K562 (cell line): ENCODE measurements around the gene LYRM1. TPM values are rescaled to one million over a fixed set of nuclear protein-coding genes. Genes with fewer than 3 reads are reported as not detected.

Experiments used
- C11orf30 ChIP-seq: fragments of 450-650 bp; IDR thresholded peaks from 2 replicates; pipeline ENCODE4 v1.6.1; 2016; ENCODE audit warnings: low read depth, mild to moderate bottlenecking
- CBFA2T3 ChIP-seq: fragments of 450-650 bp; IDR thresholded peaks from 2 replicates; pipeline ENCODE4 v1.6.1; 2017
- CBX1 ChIP-seq: sonication (generic); IDR thresholded peaks from 2 replicates; pipeline ENCODE4 v1.6.1; 2016; ENCODE audit warnings: antibody characterized with exemption, low read depth, mild to moderate bottlenecking
- DDX20 ChIP-seq: fragments of 450-650 bp; IDR thresholded peaks from 2 replicates; pipeline ENCODE4 v1.6.1; 2016; ENCODE audit warnings: missing genetic modification characterization, low read depth, mild to moderate bottlenecking, missing compliant biosample characterization, moderate library complexity
- FOXP1 ChIP-seq: sonication (generic); formaldehyde crosslinking; IDR thresholded peaks from 2 replicates; pipeline ENCODE4 v1.8.0; 2022; ENCODE audit warnings: mild to moderate bottlenecking, missing genetic modification reagents
- HNRNPH1 ChIP-seq: fragments of 200-400 bp; formaldehyde crosslinking; optimal IDR thresholded peaks from 2 replicates; pipeline ENCODE3; 2017; ENCODE audit warnings: low read depth, mild to moderate bottlenecking, low read length, moderate library complexity
- HNRNPUL1 ChIP-seq: fragments of 200-400 bp; formaldehyde crosslinking; IDR thresholded peaks from 2 replicates; pipeline ENCODE4 v1.6.1; 2017; ENCODE audit warnings: low read length
- JUND ChIP-seq, 2 experiments: IDR thresholded peaks; 2 replicates in 1 of 2; 3 replicates in 1 of 2; pipeline ENCODE4 v1.6.1; 2011; ENCODE audit warnings: borderline replicate concordance in 2 of 2, low read depth in 2 of 2, low read length in 2 of 2, improper control_type of control experiment in 1 of 2, missing biosample characterization in 1 of 2, missing genetic modification characterization in 1 of 2, missing genetic modification reagents in 1 of 2
- MEIS2 ChIP-seq: fragments of 450-650 bp; IDR thresholded peaks from 2 replicates; pipeline ENCODE4 v1.6.1; 2014; ENCODE audit warnings: mild to moderate bottlenecking; ENCODE audit not compliant: partially characterized antibody
- MTF1 ChIP-seq: fragments of 250-450 bp; sonication (Bioruptor Pico); IDR thresholded peaks from 2 replicates; pipeline ENCODE4 v1.9.0; 2021; ENCODE audit warnings: moderate library complexity, mild to moderate bottlenecking, inconsistent platforms, borderline replicate concordance
- NFATC3 ChIP-seq: fragments of 450-650 bp; IDR thresholded peaks from 2 replicates; pipeline ENCODE4 v1.6.1; 2017; ENCODE audit warnings: mild to moderate bottlenecking
- NFRKB ChIP-seq: fragments of 450-650 bp; IDR thresholded peaks from 2 replicates; pipeline ENCODE4 v1.6.1; 2016; ENCODE audit warnings: low read depth
- PATZ1 ChIP-seq: fragments of 250-450 bp; sonication (Bioruptor Pico); IDR thresholded peaks from 2 replicates; pipeline ENCODE4 v1.5.0; 2020; ENCODE audit warnings: mild to moderate bottlenecking, borderline replicate concordance
- PBX2 ChIP-seq, 2 experiments: IDR thresholded peaks in 1 of 2; conservative IDR thresholded peaks in 1 of 2; 2 replicates each; pipeline ENCODE4 v1.6.1; 2016; ENCODE audit warnings: low read depth in 2 of 2, mild to moderate bottlenecking in 1 of 2, missing compliant biosample characterization in 1 of 2, missing genetic modification characterization in 1 of 2, moderate library complexity in 1 of 2
- PTTG1 ChIP-seq: fragments of 450-650 bp; IDR thresholded peaks from 2 replicates; pipeline ENCODE4 v1.6.1; 2016; ENCODE audit warnings: low read depth, mild to moderate bottlenecking, missing genetic modification characterization, missing compliant biosample characterization
- THAP7 ChIP-seq: fragments of 250-450 bp; sonication (Bioruptor Pico); IDR thresholded peaks from 2 replicates; pipeline ENCODE4 v1.5.0; 2021
- ZNF121 ChIP-seq: sonication (generic); formaldehyde crosslinking; conservative IDR thresholded peaks from 2 replicates; pipeline ENCODE4 v1.8.0; 2022; ENCODE audit warnings: missing genetic modification reagents
- ZNF133 ChIP-seq: fragments of 250-450 bp; sonication (Bioruptor Pico); IDR thresholded peaks from 2 replicates; pipeline ENCODE4 v1.4.0; 2020; ENCODE audit warnings: mild to moderate bottlenecking
- ZNF143 ChIP-seq: sonication (generic); formaldehyde crosslinking; IDR thresholded peaks from 2 replicates; pipeline ENCODE4 v1.9.0; 2022; ENCODE audit warnings: mild to moderate bottlenecking, missing genetic modification reagents
- ZNF57 ChIP-seq: fragments of 450-650 bp; formaldehyde crosslinking; IDR thresholded peaks from 2 replicates; pipeline ENCODE4 v1.4.0; 2020; ENCODE audit warnings: mild to moderate bottlenecking, moderate library complexity
- ZNF589 ChIP-seq: fragments of 200-800 bp; sonication (Bioruptor generic); IDR thresholded peaks from 2 replicates; pipeline ENCODE4 v1.6.1; 2016; ENCODE audit warnings: low read depth, missing genetic modification characterization, missing compliant biosample characterization
- polyA plus RNA-seq, 8 experiments: library from polyadenylated mRNA; depleted of rRNA in 4 of 8; stranded (reverse) in 5 of 8; unstranded in 3 of 8; fragments of >200 nt; fragmentation: Nextera tagmentation in 2 of 8; fragmentation: Illumina TruSeq in 1 of 8; extraction: Ambion mirVana in 2 of 8; extraction: Trizol in 1 of 8; gene quantifications; 2 replicates each; pipeline versions ENCODE4 v1.2.1 to v1.2.3, GENCODE V29; 2011 to 2014; ENCODE audit warnings: inconsistent platforms in 1 of 8, missing spikeins in 1 of 8
- total RNA-seq, 7 experiments: library from RNA; depleted of rRNA in 6 of 7; stranded (reverse); fragments of >200 nt in 6 of 7; fragmentation: Illumina TruSeq in 2 of 7; extraction: Trizol in 2 of 7; gene quantifications; 2 replicates each; pipeline versions ENCODE4 v1.2.1 to v1.2.3, GENCODE V29; 2011 to 2021; ENCODE audit warnings: low replicate concordance in 1 of 7
- TF ChIP-seq, protein P1 (sequence below): fragments of 250-450 bp; sonication (Bioruptor Pico); IDR thresholded peaks from 2 replicates; pipeline ENCODE4 v1.5.0; 2021

Gene LYRM1
- total and polyA plus RNA-seq, 9 of the 15 experiments (the other 6 are each of a cell fraction or from before 2014, with no cell fraction given) = 17.5 to 44.1 (median 32.7) TPM

DNA sequence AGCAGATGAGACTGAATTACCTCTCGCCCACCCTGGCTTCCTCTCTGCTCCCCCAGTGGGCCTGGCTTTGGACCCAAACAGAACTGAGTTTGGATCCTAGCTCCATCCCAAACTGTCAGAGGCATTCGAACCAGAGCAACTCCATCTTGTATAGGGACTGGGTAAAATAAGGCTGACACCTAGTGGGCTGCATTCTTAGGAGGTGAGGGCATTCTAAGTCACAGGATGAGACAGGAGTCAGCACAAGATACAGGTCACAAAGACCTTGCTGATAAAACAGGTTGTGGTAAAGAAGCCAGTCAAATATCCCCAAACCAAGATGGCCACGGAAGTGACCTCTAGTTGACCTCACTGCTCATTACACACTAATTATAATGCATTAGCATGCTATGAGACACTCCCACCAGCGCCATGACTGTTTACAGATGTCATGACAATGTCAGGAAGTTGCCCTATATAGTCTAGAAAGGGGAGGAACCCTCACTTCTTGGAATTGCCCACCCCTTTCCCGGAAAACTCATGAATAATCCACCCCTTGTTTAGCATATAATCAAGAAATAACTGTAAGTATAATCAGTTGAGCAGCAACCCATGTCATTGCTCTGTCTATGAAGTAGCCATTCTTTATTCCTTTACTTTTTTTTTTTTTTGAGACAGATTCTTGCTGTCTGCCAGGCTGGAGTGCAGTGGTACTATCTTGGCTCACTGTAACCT is 44.4 kb downstream of the LYRM1 start (continued):
- peak; percentile 98 for TF ChIP-seq ZNF57 (CRISPR knock-in tag)
- TF ChIP-seq HNRNPH1 = no peak
- peak; percentile 96 for TF ChIP-seq THAP7 (CRISPR knock-in tag)
- TF ChIP-seq DDX20 (tag) = peak; percentile 100
- no peak for TF ChIP-seq PBX2 (CRISPR knock-in tag; IDR thresholded peaks at IDR 0.05; ENCODE audit: low read depth)
- peak; percentile 91 for TF ChIP-seq PBX2 (tag; conservative IDR thresholded peaks at IDR 0.05; ENCODE audit: low read depth)
- peak; percentile 98 for TF ChIP-seq MTF1 (CRISPR knock-in tag)
- peak; percentile 18; the same call in 1 of the 2 replicates for TF ChIP-seq CBFA2T3
- TF ChIP-seq NFRKB = peak; percentile 59; the same call in 1 of the 2 replicates
- no peak for TF ChIP-seq CBX1
- TF ChIP-seq PTTG1 (tag) = peak; percentile 100
- TF ChIP-seq NFATC3 = no peak
- no peak for TF ChIP-seq ZNF121 (CRISPR knock-in tag)
- TF ChIP-seq MEIS2 = peak; percentile 64
- no peak for TF ChIP-seq FOXP1
- TF ChIP-seq PATZ1 (CRISPR knock-in tag) = peak; percentile 99
- no peak for TF ChIP-seq C11orf30
- peak; percentile 62; the same call in 1 of the 2 replicates for TF ChIP-seq JUND (IDR thresholded peaks at IDR 0.05; ENCODE audit: borderline replicate concordance, low read depth, low read length)
- peak; percentile 98; the same call in 2 of the 3 replicates for TF ChIP-seq JUND (tag; IDR thresholded peaks at IDR 0.05; ENCODE audit: borderline replicate concordance, low read depth, low read length)
- TF ChIP-seq, protein P1, sequence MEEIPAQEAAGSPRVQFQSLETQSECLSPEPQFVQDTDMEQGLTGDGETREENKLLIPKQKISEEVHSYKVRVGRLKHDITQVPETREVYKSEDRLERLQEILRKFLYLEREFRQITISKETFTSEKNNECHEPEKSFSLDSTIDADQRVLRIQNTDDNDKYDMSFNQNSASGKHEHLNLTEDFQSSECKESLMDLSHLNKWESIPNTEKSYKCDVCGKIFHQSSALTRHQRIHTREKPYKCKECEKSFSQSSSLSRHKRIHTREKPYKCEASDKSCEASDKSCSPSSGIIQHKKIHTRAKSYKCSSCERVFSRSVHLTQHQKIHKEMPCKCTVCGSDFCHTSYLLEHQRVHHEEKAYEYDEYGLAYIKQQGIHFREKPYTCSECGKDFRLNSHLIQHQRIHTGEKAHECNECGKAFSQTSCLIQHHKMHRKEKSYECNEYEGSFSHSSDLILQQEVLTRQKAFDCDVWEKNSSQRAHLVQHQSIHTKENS (CRISPR knock-in tag) = peak; percentile 96
- no peak for TF ChIP-seq HNRNPUL1
- no peak for TF ChIP-seq ZNF143 (CRISPR knock-in tag)
- TF ChIP-seq ZNF589 (CRISPR knock-in tag) = peak; percentile 100
- peak; percentile 100 for TF ChIP-seq ZNF133
